Stomach (tissue), 9 donors: ENCODE results near the gene JMJD1C. TPM values are rescaled to one million over a fixed set of nuclear protein-coding genes. Genes with fewer than 3 reads are reported as not detected.

ENCODE experiments used
- DNase-seq, 2 donors: peaks; one replicate each; pipeline versions ENCODE4 v3.0.0 to v3.0.0-alpha.2; 2013 to 2019
- H3K27ac ChIP-seq, 5 donors: fragments of 200-600 bp in 4 of 5; sonication (generic) in 4 of 5; one replicate each; pipeline ENCODE4 v1.5.1; 2013 to 2019; ENCODE audit warnings: mild to moderate bottlenecking in 1 of 5, moderate library complexity in 1 of 5
- H3K27me3 ChIP-seq, 3 donors: fragments of 200-600 bp; sonication (generic); one replicate each; pipeline ENCODE4 v1.5.1; 2017 to 2019; ENCODE audit warnings: mixed run types in 1 of 3
- H3K36me3 ChIP-seq, 4 donors: fragments of 200-600 bp; sonication (generic); 1 replicate in 3 of 4; 2 replicates in 1 of 4; pipeline ENCODE4 v1.5.1; 2016 to 2019
- H3K4me1 ChIP-seq, 4 donors: fragments of 200-600 bp; sonication (generic); one replicate each; pipeline ENCODE4 v1.5.1; 2016 to 2019
- H3K4me3 ChIP-seq, 4 donors: fragments of 200-600 bp; sonication (generic) in 3 of 4; one replicate each; pipeline ENCODE4 v1.5.1; 2016 to 2019; ENCODE audit warnings: mild to moderate bottlenecking in 1 of 4
- H3K9me3 ChIP-seq, 4 donors: fragments of 200-600 bp; sonication (generic); one replicate each; pipeline ENCODE4 v1.5.1; 2016 to 2019
- EP300 ChIP-seq: sonication (generic); formaldehyde crosslinking; IDR thresholded peaks from one replicate; pipeline ENCODE4 v1.6.1; 2017; ENCODE audit warnings: antibody characterized with exemption
- POLR2A ChIP-seq, 4 donors: fragments of 450-650 bp; IDR thresholded peaks; one replicate each; pipeline ENCODE4 v1.6.1; 2016; ENCODE audit warnings: antibody characterized with exemption in 4 of 4, control low read depth in 2 of 4, mild to moderate bottlenecking in 1 of 4, moderate library complexity in 1 of 4
- POLR2AphosphoS5 ChIP-seq, 3 donors: sonication (generic); formaldehyde crosslinking; IDR thresholded peaks; one replicate each; pipeline ENCODE4 v1.6.1; 2016; ENCODE audit warnings: antibody characterized with exemption in 3 of 3
- WGBS, 5 donors: extraction: QIAGEN DNeasy Blood & Tissue Kit in 3 of 5; methylation state at CpG; one replicate each; pipeline versions ENCODE4 v1.1.5 to v1.1.7; 2013 to 2018; 5-methylcytosine and 5-hydroxymethylcytosine counted together
- intact Hi-C: fragments of 100-400 bp; cut with DNase I; formaldehyde crosslinking; loops from one replicate; pipeline ENCODE4 v1.15.1; 2023; ENCODE audit warnings: low total_unique reads
- polyA plus RNA-seq, 3 donors: library from polyadenylated mRNA; stranded (reverse); fragments of 200-250 nt; gene quantifications; one replicate each; pipeline ENCODE4 v1.2.3, GENCODE V29; 2013
- total RNA-seq, 5 donors: library from RNA; depleted of rRNA; stranded (reverse); fragments of >200 nt; gene quantifications; one replicate each; pipeline versions ENCODE4 v1.1.0 to v1.2.3, GENCODE V29; 2014 to 2016
- TF ChIP-seq, protein P1 (sequence below), 7 experiments: fragments of 450-650 bp in 4 of 7; fragments of 200-600 bp in 3 of 7; sonication (generic) in 3 of 7; IDR thresholded peaks; one replicate each; pipeline ENCODE4 v1.5.1; 2016 to 2019; ENCODE audit warnings: antibody characterized with exemption in 7 of 7, control low read depth in 2 of 7, mild to moderate bottlenecking in 1 of 7
- donor health status: healthy with polysubstance abuse.
- donor health status: Bipolar disorder and iron deficiency.
- donor health status: healthy.

The JMJD1C gene
- total and polyA plus RNA-seq, 8 donors, result 13.6 to 235 (median 33.5) TPM

DNA sequence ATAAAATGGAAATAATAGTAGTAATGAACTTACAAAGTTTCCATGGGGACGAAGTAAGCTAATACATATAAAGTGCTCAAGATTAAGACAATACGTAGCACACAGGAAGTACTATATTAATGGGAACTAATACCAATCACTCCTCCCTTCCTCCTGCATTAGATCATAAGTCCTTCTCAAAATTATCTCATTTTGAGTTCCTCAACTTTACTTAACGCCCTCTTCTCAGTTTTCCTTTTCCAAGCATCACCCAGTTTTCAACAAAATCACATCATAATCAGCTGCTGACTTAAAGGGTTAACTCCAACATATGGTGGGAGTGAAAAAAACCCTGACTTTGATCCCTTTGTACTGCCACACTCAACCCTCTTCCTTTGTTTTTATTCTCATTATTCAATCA lies 24.4 kb downstream of the JMJD1C start:
- no peaks in the 10 kb centered on the region for H3K36me3 ChIP-seq
- H3K27ac ChIP-seq, result no peak overlapping the region
- DNase-seq, result no peak
- H3K27me3 ChIP-seq, result no peaks in the 10 kb centered on the region
- WGBS, 5 donors, result 80 to 93% (median 88%) methylated on average over 3 of the region's 3 CpGs
- H3K4me3 ChIP-seq, result no peak overlapping the region
- no peak for TF ChIP-seq POLR2AphosphoS5 (IDR thresholded peaks at IDR 0.05)
- TF ChIP-seq, protein P1, sequence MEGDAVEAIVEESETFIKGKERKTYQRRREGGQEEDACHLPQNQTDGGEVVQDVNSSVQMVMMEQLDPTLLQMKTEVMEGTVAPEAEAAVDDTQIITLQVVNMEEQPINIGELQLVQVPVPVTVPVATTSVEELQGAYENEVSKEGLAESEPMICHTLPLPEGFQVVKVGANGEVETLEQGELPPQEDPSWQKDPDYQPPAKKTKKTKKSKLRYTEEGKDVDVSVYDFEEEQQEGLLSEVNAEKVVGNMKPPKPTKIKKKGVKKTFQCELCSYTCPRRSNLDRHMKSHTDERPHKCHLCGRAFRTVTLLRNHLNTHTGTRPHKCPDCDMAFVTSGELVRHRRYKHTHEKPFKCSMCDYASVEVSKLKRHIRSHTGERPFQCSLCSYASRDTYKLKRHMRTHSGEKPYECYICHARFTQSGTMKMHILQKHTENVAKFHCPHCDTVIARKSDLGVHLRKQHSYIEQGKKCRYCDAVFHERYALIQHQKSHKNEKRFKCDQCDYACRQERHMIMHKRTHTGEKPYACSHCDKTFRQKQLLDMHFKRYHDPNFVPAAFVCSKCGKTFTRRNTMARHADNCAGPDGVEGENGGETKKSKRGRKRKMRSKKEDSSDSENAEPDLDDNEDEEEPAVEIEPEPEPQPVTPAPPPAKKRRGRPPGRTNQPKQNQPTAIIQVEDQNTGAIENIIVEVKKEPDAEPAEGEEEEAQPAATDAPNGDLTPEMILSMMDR (IDR thresholded peaks at IDR 0.05), result no peak
- no peak for TF ChIP-seq POLR2A (IDR thresholded peaks at IDR 0.05)
- no peak for TF ChIP-seq EP300
- H3K4me1 ChIP-seq, result peaks cover 11 to 56% (median 32%) of the 10 kb centered on the region in 4 donors
- intact Hi-C loops, result no loop called here
- H3K9me3 ChIP-seq, result no peaks in the 10 kb centered on the region

DNA sequence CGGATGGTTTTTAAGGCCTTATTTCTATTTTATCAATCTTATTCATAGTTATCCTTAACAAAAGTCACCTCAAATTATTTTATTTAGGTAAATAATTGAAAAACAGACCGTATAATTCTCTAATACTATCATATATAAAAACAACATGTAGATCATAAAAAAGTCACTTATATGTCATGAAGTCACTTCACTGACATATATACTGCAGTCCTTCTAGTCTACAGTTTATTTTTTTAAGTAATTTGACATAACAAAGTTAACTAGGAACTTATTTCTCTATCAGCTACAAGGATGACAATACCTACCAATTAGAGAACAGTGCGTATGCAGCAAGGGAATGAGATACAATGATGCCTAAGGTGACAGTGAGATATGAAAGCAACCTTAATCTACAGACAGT lies 26.2 kb downstream of the JMJD1C start:
- Histone ChIP-seq H3K27me3 (no peaks in the 10 kb centered on the region), H3K27ac (no peak overlapping the region), H3K4me3 (no peak overlapping the region), H3K36me3 (no peaks in the 10 kb centered on the region), H3K4me1 (peaks cover 20 to 70% (median 47%) of the 10 kb centered on the region in 4 donors), H3K9me3 (no peaks in the 10 kb centered on the region)
- TF ChIP-seq POLR2A (IDR thresholded peaks at IDR 0.05), result no peak
- DNase-seq, result no peak
- intact Hi-C loops, result no loop called here
- 89 to 97% (median 91%) methylated on average over 3 of the region's 3 CpGs for WGBS, 5 donors

DNA sequence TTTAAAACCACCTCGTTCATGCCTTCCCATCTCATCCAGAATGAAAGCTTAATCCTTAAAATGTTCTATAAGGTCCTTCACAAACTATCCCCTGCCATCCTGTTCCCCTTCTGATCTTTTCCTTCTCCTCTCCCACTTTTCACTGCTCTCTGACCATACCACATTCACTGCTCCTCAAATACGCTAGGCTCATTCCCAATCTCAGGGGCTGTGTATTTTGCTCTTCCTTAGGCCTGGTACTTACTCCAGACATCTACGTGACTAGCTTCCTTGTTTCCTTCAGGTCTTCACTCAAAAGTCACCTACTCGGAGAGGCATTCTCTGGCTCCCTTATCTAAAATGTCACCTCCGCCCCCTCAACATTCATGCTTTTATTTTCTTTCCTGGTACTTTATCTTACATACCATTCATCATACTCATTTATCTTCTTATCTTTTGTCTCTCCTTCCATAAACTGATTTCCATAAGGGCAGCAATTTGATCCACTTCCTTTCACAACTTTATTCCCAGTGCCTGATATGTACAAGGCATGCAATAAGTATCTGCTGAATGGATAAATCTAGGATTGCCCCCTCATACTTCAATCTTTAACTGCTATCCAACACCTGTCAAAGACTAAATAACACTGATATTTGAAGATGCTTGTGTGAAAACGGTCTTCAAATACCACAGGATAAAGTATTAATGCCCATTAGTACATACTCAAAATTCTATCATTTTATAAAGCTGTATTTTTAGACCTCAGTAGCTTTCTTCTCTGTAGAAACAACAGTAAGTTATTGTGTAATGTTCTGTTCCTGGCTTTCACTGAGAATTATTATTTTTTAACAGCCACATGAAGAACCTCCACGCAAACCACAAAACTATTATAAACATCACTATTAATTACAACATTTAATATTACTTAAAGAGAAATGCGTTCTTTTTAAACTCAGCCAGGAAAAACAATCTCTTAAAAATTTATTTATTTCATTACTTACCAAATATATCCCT lies 27.0 kb downstream of the JMJD1C start:
- Histone ChIP-seq H3K27ac (no peak overlapping the region), H3K4me1 (peaks cover 25 to 78% (median 54%) of the 10 kb centered on the region in 4 donors), H3K27me3 (no peaks in the 10 kb centered on the region), H3K4me3 (no peak overlapping the region), H3K9me3 (no peaks in the 10 kb centered on the region), H3K36me3 (no peaks in the 10 kb centered on the region)
- 70 to 72% (median 72%) methylated on average over 8 of the region's 8 CpGs for WGBS, 5 donors
- TF ChIP-seq POLR2AphosphoS5 (IDR thresholded peaks at IDR 0.05) (no peak), EP300 (no peak), POLR2A (IDR thresholded peaks at IDR 0.05) (no peak)
- no peak for DNase-seq
- intact Hi-C loops, result no loop called here

DNA sequence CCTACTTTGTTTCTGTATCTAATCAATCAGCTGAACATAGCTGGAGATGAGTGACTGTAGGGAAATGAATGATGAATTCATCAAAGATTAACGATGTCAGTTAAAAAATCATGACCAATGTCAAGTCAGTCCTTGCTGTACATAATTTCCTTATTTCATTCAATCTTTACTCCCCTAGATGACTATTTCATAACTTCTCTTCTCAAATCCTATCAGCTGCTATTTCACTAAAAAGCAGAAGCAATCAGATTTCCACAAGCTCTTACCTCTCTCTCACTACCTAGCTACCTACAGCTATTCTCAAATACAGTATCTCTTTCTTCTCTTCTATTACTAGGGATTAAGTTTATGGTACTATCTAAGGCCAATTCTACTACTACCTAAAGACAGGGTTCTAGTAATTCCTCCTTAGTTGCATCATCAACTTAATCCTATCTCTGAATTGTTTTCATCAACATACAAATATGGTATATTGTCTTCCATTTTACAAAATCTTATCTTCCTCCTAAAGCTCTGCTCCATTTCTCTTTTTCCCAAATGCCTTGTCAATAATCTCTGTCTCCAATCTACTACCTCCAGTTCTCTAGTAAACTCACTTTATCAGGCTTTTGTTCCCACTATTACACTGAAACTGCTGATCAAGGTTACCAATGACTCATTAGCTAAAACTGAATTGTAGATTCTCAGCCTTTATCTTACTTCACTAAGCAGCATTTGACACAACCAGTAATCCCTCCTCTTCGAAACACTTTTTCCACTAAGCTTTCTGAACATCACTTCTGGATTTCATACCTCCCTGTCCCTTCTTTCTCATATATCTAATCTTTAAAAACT lies 28.4 kb downstream of the JMJD1C start:
- Histone ChIP-seq H3K27me3 (no peaks in the 10 kb centered on the region), H3K36me3 (no peaks in the 10 kb centered on the region), H3K9me3 (no peaks in the 10 kb centered on the region), H3K4me3 (no peak overlapping the region), H3K4me1 (peaks cover 25 to 83% (median 55%) of the 10 kb centered on the region in 4 donors), H3K27ac (no peak overlapping the region)
- TF ChIP-seq POLR2A (IDR thresholded peaks at IDR 0.05), result no peak
- no peak for TF ChIP-seq EP300
- TF ChIP-seq, protein P1 (IDR thresholded peaks at IDR 0.05), result no peak
- TF ChIP-seq POLR2AphosphoS5 (IDR thresholded peaks at IDR 0.05), result no peak
- intact Hi-C loops, result no loop called here
- DNase-seq, result no peak
- 78 to 87% (median 81%) methylated on average over 2 of the region's 2 CpGs for WGBS, 5 donors

DNA sequence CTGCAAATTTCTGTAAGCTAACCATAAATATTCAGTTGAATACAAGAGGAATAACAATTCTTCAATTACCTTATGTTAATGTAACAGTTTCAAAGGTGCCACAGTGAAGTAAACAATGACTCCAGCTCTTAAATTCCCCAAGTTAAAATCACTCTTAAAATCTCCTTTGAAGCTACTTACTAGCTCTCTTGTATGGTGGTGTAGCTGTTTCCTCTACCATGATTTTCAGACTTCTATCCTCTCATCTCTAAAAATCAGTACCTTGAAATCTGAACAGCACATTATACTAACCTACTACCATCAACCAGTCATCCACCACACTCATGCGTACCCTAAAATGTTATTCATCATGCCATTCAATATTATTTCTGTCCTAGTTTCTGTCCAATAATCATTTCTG lies 29.6 kb downstream of the JMJD1C start:
- WGBS, 5 donors, result 95 to 100% (median 97%) methylated on average over 1 of the region's 1 CpG
- Histone ChIP-seq H3K4me3 (no peak overlapping the region), H3K9me3 (no peaks in the 10 kb centered on the region), H3K27me3 (no peaks in the 10 kb centered on the region), H3K36me3 (no peaks in the 10 kb centered on the region), H3K27ac (no peak overlapping the region), H3K4me1 (peaks cover 25 to 80% (median 56%) of the 10 kb centered on the region in 4 donors)
- DNase-seq, result no peak
- TF ChIP-seq POLR2AphosphoS5 (IDR thresholded peaks at IDR 0.05) (no peak), EP300 (no peak), POLR2A (IDR thresholded peaks at IDR 0.05) (no peak)
- TF ChIP-seq, protein P1 (IDR thresholded peaks at IDR 0.05), result no peak
- intact Hi-C loops, result no loop called here
